G401 (cell line): ENCODE data around the gene BDKRB1. TPM values are rescaled to one million over a fixed set of nuclear protein-coding genes. Genes with fewer than 3 reads are reported as not detected.

Experiments used
- DNase-seq: peaks from one replicate; pipeline ENCODE4 v3.0.0-alpha.2; 2015; ENCODE audit warnings: low spot score
- in situ Hi-C: cut with HindIII; loops from 2 replicates; pipeline ENCODE4 v1.10.0; 2016; ENCODE audit warnings: low sequenced_read_pairs, mixed read lengths
- total RNA-seq: library from RNA; depleted of rRNA; stranded (reverse); fragments of >200 nt; shearing (Covaris generic); gene quantifications from 2 replicates; pipeline ENCODE4 v1.2.3, GENCODE V29; 2014; rRNA removed

Gene BDKRB1
- total RNA-seq: not detected in 2 replicates

DNA sequence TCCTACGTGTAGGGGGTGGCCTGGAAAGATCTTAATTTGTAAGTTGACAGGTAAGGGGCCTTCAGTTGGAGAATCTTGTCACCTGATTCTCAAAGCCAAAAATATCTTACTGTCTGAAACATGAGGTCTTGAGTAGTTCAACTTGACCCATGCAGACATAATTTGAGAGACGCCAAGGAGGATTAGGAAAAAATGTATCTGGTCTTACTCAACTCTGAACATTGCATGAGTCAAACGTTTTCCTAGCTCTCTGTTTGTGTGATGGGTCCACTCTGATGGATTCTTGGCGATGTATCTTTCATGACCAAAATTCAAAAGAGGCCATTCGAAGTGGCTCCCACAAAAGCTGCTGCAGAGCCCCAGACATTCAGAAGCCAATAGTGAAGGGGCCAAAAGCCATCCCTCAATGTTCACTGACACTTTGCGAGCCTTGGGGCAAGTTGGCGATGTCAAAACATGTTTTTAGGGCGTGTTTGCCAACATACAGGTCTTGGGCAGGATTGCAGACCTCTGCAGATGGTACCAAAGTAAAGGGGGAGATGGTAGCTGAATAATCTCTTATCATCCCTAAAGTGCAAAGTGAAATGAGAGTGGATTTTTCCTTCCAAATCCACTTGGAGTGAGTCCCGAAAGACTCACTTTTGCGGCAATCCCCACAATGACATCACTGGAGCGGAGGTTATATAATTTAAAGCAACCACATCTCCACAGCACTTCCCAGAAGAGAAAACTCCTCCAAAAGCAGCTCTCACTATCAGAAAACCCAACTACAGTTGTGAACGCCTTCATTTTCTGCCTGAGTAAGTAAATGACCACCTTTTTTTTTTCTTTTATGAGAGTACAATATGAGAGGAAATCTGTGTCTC lies at the start of gene BDKRB1:
BDKRB1 (plus strand) TSS at position 710 of the 866 bp plus-strand sequence. CDS start 7,473 bp downstream, outside the sequence.
- no peak for DNase-seq
- in situ Hi-C loops: no loop called here

DNA sequence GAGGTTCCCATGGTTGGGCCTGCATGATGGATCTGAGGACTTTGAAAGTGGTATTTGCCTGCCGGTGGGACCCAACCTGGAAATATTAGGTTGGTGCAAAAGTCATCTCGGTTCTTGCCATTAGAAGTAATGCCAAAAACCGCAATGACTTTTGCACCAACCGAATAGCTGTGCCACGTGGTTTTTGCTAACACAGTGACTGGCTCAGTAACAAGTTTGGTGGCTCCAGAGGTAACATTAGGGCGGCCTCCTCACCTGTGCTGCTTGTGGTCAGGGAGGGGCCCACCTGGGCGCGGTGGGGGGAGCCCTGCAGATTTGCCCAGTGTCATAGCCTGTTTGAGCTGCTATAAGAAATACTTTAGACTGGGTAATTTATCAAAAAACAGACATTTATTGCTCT lies 49.5 kb upstream of the BDKRB1 start:
- DNase-seq: no peak
- in situ Hi-C loops: no loop called here

DNA sequence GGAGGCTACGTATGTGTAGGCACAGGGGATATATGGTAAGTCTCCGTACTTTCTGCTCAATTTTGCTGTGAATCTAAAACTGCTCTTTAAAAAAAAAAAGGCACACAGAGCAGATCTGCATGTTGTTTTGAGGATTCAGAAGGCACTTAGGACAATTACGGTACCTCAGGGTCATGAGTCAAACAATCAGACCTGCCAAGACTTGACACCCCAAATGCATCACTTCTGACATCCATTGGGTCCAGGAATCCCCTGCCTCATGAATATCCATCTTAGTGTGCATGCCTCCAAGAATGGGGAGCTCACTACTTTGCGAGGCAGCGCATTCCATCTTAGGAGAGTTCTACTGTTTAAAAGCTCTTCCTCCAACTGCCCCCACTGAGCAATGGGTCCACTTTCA lies 48.3 kb upstream of the BDKRB1 start:
- in situ Hi-C loops: no loop called here
- DNase-seq: no peak

DNA sequence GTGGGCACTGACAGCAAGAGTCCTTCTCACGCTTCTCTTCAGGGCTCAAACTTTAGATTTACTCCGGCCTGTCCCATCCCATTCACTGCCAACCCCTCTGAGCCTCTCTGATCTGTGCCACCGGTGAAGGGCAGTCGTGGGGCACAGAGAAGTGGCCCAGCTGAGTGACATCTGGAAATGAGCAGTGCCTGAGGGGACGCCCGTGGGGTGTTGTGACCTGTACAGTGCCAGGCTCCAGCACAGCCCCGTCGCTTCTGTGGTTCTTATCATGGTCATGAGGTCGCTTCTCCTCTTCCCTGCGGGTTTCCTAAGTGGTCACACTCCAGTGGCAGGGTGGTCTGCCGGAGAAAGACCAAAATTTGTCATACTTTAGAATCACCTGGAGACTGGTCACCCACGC lies 47.3 kb upstream of the BDKRB1 start:
- in situ Hi-C loops: no loop called here
- no peak for DNase-seq

DNA sequence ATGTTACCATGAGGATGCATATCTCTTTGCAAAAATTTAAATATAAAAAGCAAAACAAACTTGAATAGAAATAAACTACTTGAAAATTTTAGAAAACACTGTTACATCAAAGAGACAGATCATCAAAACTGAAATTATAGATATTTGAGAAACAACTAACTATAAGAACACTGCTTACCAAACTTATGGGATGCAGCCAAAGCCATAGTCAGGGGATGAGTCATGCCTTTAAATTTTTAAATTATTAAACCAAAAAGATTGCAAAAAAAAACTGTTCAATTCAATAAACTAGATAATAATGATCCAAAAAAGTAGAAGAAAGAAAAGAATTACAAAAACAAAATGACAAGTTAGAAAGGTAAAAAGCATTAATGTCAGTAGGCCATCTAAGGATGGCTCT lies 43.9 kb upstream of the BDKRB1 start:
- in situ Hi-C loops: no loop called here

DNA sequence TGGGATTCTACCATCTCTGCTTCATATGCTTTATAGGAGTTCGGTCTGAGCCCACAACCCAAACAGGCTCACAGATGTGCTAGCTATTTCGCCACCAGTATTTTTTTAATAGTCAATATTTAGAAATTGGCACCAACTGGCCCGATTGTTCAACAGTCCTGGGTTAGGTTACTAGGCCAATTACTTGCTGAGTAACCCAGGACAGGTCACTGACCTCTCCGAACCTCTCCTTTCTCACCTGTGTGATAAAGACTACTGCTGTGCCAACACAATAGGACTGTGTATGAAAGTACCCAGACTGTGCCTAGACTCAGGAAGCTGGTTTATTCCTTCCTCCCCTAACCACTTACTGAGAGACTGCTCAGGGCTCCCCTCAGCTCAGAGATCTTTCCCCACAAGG lies 43.1 kb upstream of the BDKRB1 start:
- in situ Hi-C loops: no loop called here

More for the DNA sequence above, 43.9 kb upstream of the BDKRB1 start:
- DNase-seq: no peak

DNA sequence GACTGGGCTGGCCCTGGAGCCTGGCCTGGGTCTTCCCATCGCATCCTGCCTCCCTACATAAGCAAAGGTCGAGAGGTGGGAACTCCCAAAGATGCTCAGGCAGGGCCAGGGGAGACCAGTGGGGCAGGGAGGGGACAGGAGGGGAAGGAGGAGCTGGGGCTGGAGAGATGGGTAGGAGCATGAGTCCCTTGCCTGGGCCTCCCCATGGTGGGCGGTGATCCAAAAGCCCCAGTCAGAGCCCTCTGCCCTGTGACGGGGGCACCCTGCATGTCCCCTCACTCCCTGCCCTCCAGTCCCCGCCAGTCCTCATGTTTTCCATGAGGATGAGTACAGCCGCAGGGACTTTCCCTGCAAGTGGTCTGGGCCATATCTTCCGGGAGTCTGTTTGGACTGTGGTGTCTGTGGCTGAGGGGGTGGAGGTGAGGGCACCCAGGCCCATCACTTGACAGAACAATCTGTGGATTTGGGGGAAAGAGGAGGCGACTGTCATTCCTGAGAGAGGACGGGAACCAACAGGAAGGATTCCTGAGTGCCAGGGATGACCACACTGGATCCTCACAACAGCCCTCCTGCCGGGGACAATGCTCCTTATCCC lies 42.0 kb upstream of the BDKRB1 start:
- DNase-seq: no peak
- in situ Hi-C loops: no loop called here

More for the DNA sequence above, 43.1 kb upstream of the BDKRB1 start:
- DNase-seq: no peak

DNA sequence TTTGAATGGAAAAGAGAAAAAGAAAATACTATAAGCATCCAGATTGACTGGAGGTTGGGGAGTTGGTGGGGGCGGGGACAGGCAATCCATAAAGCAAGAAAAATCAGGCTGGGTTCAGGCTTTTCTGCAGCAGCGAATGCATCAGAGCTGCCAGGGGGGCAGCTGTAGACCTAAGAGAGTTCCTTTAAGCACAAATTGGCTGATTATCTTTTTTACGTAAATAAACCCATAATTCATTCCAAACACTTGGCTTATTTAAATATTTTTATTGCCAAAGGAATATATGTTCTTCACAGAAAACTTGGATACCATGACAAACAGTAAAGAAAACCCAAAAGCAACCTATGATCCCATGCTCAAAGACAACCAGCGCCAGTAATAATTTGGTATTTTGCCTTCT lies 41.2 kb upstream of the BDKRB1 start:
- DNase-seq: no peak
- in situ Hi-C loops: no loop called here

DNA sequence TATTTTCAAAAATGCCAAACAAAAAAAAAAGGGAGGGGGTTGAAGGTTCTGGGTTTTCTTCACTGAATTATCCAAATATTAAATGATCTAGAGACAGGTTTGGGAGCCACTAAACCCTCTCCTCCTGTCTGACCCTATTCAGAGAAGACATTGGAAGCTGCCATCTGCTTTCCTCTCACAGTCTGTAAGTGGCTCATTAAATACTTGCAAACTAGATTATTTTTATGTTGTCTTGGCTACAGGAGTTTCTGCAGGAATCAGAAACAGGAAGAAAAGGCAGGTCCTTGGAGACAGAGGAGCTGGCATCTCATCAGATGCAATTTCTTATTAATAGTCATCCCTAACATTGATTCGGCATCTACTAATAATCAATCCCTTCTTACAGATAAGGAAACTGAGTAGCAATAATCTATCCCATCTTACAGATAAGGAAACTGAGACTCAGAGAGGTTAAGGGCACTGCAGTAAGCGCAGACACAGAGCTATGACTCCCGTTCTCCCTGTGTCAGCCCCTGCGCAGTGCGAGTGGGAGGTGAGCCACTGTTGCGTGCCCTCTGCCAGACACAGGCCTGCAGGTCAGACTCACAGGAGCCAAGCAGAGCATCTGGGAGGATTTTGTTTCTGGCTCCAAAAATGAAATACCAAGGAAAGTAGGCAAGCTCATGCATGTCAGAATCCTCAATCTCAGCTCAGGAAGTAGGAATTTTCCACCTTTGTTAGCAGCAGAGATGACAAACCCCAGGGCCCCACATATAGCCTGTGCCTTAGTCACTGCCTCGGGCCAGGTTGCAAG lies 40.4 kb upstream of the BDKRB1 start:
- in situ Hi-C loops: no loop called here
- DNase-seq: peak; percentile 80

DNA sequence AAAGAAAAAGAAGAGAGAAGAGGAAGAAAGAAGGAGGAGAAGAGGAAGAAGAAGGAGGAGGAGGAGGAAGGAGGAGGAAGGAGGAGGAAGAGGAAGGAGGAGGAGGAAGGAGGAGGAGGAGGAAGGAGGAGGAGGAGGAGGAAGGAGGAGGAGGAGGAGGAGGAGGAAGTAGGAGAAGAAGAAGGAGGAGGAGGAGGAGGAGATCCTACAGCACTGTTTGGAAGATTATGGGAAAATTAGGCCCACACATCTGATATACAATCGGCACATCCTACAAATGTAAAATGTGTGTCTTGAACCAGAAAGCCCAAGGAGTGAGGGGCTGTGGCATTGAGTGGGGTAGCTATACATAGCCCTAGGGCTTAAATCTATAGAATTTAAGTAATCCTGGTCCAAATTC lies 39.4 kb upstream of the BDKRB1 start:
- in situ Hi-C loops: no loop called here
- DNase-seq: no peak

DNA sequence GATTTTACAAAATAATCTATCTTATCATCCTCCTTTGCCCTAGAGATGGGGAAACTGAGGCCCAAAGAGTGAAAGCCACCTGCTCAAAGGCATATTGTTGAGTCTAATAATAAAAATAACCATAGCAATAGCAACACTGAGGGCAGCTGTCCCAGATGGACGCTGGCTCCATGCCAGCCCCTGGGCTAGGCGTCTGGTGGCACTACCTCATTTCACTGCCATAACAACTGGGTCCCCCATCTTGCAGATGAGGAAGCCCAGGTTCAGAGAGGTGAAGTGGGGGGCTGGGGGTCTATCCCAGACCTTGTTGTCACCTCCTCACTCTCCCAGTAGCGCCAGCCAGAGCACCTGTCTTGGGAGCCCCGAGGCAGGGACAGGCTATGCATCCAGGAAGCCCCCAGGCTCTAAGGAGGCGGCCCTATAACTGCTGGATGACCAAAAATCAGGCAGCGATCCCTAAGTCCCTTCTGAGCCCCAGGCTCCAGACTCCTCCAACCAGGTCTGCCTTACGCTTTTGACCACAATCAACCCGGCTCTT lies 38.6 kb upstream of the BDKRB1 start:
- in situ Hi-C loops: no loop called here
- DNase-seq: no peak

DNA sequence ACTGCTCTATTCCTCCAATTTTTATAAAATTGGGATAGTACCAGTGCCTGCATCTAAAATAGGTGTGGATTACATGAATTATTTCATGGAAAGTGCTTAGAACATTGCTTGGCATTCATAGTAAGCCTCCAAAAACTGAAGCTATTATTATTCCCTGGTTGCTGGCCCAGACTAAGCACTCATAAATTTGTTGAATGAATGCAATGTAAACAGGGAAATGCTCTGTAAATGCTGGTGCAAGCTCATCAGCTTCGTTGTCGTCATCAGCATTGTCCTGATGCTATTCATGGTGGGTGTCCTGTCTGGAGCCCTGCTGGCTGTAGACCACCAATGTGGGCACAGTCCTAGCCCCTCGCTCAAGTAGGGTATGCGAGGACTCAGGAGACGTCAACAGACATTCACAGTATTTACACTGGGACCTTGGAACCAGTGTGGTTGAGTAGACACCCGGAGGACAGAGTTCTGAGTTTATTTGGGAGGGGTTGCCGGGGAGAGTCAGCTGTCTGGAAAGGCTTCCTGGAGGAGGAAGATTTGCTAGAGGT lies 34.8 kb upstream of the BDKRB1 start:
- DNase-seq: no peak
- in situ Hi-C loops: no loop called here

DNA sequence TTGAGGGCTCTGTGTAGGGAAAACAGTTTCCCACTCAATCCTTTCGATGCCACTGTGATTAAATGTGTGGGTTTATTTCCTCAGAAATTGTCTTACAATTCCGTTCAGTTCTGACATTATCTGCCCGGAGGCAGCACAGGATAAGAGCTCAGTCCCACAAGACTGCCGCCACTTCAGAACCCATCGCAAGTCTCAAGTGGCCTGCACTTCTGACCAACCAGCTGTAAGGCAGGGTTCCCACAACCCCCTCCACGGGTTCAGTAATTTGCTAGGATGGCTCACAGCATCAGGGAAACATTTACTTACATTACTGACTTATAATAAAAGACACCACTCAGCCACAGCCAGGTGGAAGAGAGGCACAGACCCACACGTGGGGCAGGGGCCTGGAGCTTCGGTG lies 34.2 kb upstream of the BDKRB1 start:
- in situ Hi-C loops: no loop called here
- no peak for DNase-seq

DNA sequence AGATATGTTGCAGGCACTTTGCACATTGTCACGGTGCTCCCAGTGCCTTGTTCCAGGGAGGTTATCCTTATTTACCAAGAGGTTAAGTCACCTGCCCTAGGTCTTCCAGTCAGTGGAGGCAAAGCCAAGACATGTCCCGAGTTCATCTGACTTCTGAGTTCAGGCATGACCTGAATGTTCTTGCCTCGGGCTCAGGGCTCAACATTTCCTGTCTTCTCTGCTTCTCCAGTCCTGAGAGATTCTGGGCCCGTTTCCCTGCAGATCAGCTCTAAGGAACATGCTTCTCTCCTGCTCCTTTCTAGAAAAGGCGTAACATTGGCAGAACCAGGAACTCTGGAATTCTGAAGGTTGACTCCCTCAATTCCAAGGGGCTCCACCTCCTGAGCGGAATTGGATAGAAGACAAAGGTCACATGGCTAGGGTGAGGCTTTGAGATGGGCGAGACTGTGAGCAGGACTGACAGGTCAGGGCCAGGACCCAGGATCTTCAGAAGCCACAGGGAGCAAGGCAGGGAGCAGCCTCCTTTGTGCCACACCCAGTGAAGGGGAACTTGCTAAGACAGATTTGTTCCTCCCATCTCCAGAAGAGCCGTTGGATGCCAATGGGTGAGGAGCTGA lies 31.4 kb upstream of the BDKRB1 start:
- no peak for DNase-seq
- in situ Hi-C loops: no loop called here

DNA sequence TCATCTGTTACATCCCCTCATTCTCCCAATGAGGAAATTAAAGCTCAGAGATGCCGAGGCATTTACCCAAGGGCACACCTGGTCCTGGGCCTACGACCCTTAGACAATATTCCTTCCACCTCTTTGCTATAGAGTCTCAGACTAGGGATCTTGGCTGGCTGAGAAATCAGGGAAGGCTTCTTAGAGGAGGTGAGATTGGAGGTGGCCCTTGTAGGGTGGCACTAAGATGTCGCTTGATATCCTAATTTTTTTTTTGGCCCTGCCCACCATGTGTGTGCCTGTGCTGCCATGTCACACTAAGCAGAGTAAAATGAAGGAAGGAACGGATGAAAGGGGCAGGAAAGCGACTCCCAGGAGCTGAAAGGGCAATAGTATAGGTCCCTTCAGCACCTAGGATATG lies 30.8 kb upstream of the BDKRB1 start:
- DNase-seq: no peak
- in situ Hi-C loops: no loop called here

DNA sequence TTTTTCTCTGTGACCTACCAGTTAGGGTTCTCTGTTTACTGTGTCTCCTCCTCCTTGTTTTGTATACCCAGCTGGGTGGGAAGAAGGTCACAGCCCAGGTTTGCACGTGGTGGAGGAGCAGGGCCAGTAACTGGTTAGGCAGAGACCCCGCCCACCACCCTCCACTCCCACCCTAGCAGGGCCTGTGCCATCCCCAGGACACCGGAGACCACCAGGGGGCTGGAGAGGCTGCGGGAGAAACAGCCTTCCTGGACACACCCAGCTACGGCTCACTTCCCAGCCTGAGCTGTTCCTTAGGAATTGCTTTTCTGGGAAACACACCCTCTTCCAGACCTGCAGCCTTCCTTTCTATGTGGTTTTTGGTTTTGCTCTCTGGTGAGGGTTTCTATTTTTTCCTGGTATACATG lies 30.3 kb upstream of the BDKRB1 start:
- no peak for DNase-seq
- in situ Hi-C loops: no loop called here

DNA sequence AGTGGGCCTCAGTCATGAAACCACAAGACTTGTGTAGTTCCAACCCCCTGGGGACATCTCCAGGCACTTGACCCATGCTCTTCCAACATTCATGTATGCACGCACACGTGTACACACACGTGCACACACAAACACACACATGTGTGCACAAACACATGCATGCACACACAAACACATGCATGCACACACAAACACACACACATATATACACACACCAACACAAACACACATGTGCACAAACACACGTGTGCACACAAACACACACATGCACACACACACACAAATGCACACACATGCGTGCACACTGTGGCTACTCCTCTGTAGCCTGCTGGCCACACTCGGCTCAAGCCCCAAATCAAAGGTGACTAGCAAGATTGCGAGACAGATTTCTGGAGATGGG lies 28.6 kb upstream of the BDKRB1 start:
- in situ Hi-C loops: no loop called here
- DNase-seq: no peak

DNA sequence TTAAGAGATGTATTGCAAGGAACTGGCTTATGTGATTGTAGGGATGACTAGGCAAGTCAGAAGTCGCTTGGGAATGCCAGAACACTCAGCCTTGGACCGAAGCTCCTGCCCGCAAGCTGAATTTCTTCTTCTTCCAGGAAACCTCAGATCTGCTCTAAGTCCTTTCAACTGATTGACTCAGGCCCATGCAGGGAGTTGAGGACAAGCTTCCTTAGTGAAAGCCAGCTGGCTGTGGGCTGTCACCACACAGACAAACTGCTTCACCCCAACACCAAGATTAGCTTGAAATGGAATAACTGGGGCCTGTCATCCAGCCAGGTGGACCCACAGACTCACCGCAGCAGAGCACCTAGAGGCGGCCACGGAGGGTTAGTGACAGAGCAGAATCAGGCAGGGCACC lies 26.7 kb upstream of the BDKRB1 start:
- in situ Hi-C loops: no loop called here
- no peak for DNase-seq

DNA sequence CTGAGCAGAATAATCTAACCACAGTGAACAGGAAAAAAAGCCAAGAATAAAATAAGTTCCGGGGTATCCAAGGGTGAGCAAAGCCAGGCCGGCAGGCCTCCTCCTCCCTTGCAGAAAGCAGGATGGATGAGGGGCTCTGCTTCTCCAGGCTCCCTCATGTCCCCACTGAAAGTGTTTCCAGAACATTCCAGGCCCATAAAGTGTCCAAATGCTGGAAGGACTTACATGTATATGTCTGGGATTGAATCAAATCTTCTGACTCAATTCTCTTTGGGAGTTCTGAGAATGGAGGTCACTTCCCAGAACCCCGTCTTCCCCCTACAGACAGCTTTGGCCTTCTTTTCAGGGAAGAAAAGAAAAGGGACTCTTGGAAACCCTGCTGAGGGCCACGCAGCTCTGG lies 25.0 kb upstream of the BDKRB1 start:
- in situ Hi-C loops: no loop called here

More for the DNA sequence above, 25.0 kb upstream of the BDKRB1 start:
- no peak for DNase-seq
